Left ventricle myocardium inferior (tissue), 1 donor: ENCODE results near the gene ALAS1. TPM values are rescaled to one million over a fixed set of nuclear protein-coding genes. Genes with fewer than 3 reads are reported as not detected.

Experiments
- DNase-seq: peaks from one replicate; pipeline ENCODE4 v3.0.0-alpha.2; 2020
- H3K27ac ChIP-seq: fragments of 200-600 bp; replicated peaks from 2 replicates; pipeline ENCODE4 v1.8.0; 2021
- H3K27me3 ChIP-seq: fragments of 200-600 bp; 2 replicates; pipeline ENCODE4 v1.8.0; 2021; ENCODE audit warnings: low read depth
- H3K36me3 ChIP-seq: fragments of 200-600 bp; 2 replicates; pipeline ENCODE4 v1.8.0; 2021
- H3K4me1 ChIP-seq: fragments of 200-600 bp; 2 replicates; pipeline ENCODE4 v1.8.0; 2021
- H3K4me3 ChIP-seq: fragments of 200-600 bp; 2 replicates; pipeline ENCODE4 v1.8.0; 2021; ENCODE audit warnings: mild to moderate bottlenecking, moderate library complexity
- H3K9me3 ChIP-seq: fragments of 200-600 bp; replicated peaks from 2 replicates; pipeline ENCODE4 v1.8.0; 2021
- CTCF ChIP-seq: fragments of 200-600 bp; IDR thresholded peaks from 2 replicates; pipeline ENCODE4 v1.8.0; 2021; ENCODE audit warnings: antibody characterized with exemption, mild to moderate bottlenecking, borderline replicate concordance
- intact Hi-C: fragments of 100-400 bp; cut with micrococcal nuclease; formaldehyde crosslinking; loops from one replicate; pipeline ENCODE4 v1.11.0; 2022
- total RNA-seq: library from RNA; stranded (reverse); fragmentation: NEBNext Ultra II Directional; extraction: Animal tissue kit (Norgen Biotek cat#: 25700); gene quantifications from one replicate; pipeline ENCODE4 v1.2.1, GENCODE V29; 2021
- donor health status: DM: no; HTN: yes; CAD: no; lungs with severe emphysema.

ALAS1 gene
- total RNA-seq, 1 donor from 2014 or later, result 180 TPM

GRCh38 chr3:52228751-52229291 lies 30.9 kb downstream of the ALAS1 start:
- no peaks in the 10 kb centered on the region for H3K9me3 ChIP-seq
- no peak overlapping the region for H3K27ac ChIP-seq
- H3K36me3 ChIP-seq, result peaks cover 59% of the 10 kb centered on the region
- intact Hi-C loops, result loop anchor here (5.0 kb wide), 1 partner anchor 113 kb away; no protein-coding TSS in a partner anchor
- H3K4me3 ChIP-seq, result no peak overlapping the region
- no peaks in the 10 kb centered on the region for H3K27me3 ChIP-seq
- DNase-seq, result no peak
- no peak for TF ChIP-seq CTCF
- peaks cover 24% of the 10 kb centered on the region for H3K4me1 ChIP-seq

- H3K4me1 ChIP-seq, result peaks cover 27% of the 10 kb centered on the region
- no peaks in the 10 kb centered on the region for H3K9me3 ChIP-seq
- no peaks in the 10 kb centered on the region for H3K27me3 ChIP-seq
- H3K36me3 ChIP-seq, result peaks cover 59% of the 10 kb centered on the region
- H3K27ac ChIP-seq, result no peak overlapping the region
- no peak for DNase-seq
- no peak for TF ChIP-seq CTCF
- H3K4me3 ChIP-seq, result no peak overlapping the region
- intact Hi-C loops, result loop anchor here (5.0 kb wide), 1 partner anchor 113 kb away; no protein-coding TSS in a partner anchor
Observed at GRCh38 chr3:52229656-52230055, 31.7 kb downstream of the ALAS1 start.

- no peak for TF ChIP-seq CTCF
- no peak overlapping the region for H3K4me3 ChIP-seq
- peaks cover 59% of the 10 kb centered on the region for H3K36me3 ChIP-seq
- no peaks in the 10 kb centered on the region for H3K9me3 ChIP-seq
- H3K27me3 ChIP-seq, result no peaks in the 10 kb centered on the region
- intact Hi-C loops, result no loop called here
- no peak for DNase-seq
- H3K27ac ChIP-seq, result no peak overlapping the region
- peaks cover 35% of the 10 kb centered on the region for H3K4me1 ChIP-seq
Observed at GRCh38 chr3:52230461-52230860, 32.5 kb downstream of the ALAS1 start.

- Histone ChIP-seq H3K4me1 (peaks cover 40% of the 10 kb centered on the region), H3K27me3 (no peaks in the 10 kb centered on the region), H3K27ac (peak overlapping the region; percentile 40), H3K36me3 (peaks cover 59% of the 10 kb centered on the region), H3K9me3 (no peaks in the 10 kb centered on the region), H3K4me3 (no peak overlapping the region)
- TF ChIP-seq CTCF, result no peak
- intact Hi-C loops, result no loop called here
- DNase-seq, result no peak
Observed at GRCh38 chr3:52230889-52231499, 33.0 kb downstream of the ALAS1 start.

- no peaks in the 10 kb centered on the region for H3K27me3 ChIP-seq
- intact Hi-C loops, result no loop called here
- peak; percentile 74 for DNase-seq
- peaks cover 47% of the 10 kb centered on the region for H3K4me1 ChIP-seq
- TF ChIP-seq CTCF, result peak; percentile 89
- peak overlapping the region; percentile 40 for H3K27ac ChIP-seq
- H3K36me3 ChIP-seq, result peaks cover 59% of the 10 kb centered on the region
- H3K9me3 ChIP-seq, result no peaks in the 10 kb centered on the region
- H3K4me3 ChIP-seq, result peak overlapping the region; percentile 70
Observed at GRCh38 chr3:52231502-52232278, 33.7 kb downstream of the ALAS1 start.
